Thyroid gland (tissue), 4 donors: ENCODE measurements around the gene TCF7L2. TPM values are rescaled to one million over a fixed set of nuclear protein-coding genes. Genes with fewer than 3 reads are reported as not detected.
A peak's percentile ranks its signal among the peaks of the same experiment; 100 is the strongest.

Experiments
- DNase-seq, 2 donors: peaks; one replicate each; pipeline ENCODE4 v3.0.0-alpha.2; 2019
- H3K27ac ChIP-seq, 3 donors: fragments of 200-600 bp; sonication (generic); 1 replicate in 2 of 3; 2 replicates in 1 of 3; pipeline ENCODE4 v1.5.1; 2016 to 2019; ENCODE audit warnings: mild to moderate bottlenecking in 1 of 3, moderate library complexity in 1 of 3
- H3K27me3 ChIP-seq: fragments of 200-600 bp; sonication (generic); one replicate; pipeline ENCODE4 v1.5.1; 2019
- H3K36me3 ChIP-seq, 2 donors: fragments of 200-600 bp; sonication (generic); one replicate each; pipeline ENCODE4 v1.5.1; 2016 to 2019
- H3K4me1 ChIP-seq, 2 donors: fragments of 200-600 bp; sonication (generic); one replicate each; pipeline ENCODE4 v1.5.1; 2017 to 2019
- H3K4me3 ChIP-seq, 3 donors: fragments of 200-600 bp; sonication (generic); replicated peaks in 1 of 3; 1 replicate in 2 of 3; 2 replicates in 1 of 3; pipeline ENCODE4 v1.5.1; 2016; ENCODE audit warnings: mild to moderate bottlenecking in 1 of 3
- H3K9me3 ChIP-seq: fragments of 200-600 bp; sonication (generic); one replicate; pipeline ENCODE4 v1.5.1; 2017
- POLR2A ChIP-seq, 2 donors: fragments of 450-650 bp; IDR thresholded peaks; one replicate each; pipeline ENCODE4 v1.6.1; 2017; ENCODE audit warnings: antibody characterized with exemption in 2 of 2, mild to moderate bottlenecking in 2 of 2, moderate library complexity in 1 of 2
- WGBS, 2 donors: methylation state at CpG; one replicate each; pipeline ENCODE4 v1.1.5; 2017; 5-methylcytosine and 5-hydroxymethylcytosine counted together
- intact Hi-C: fragments of 100-400 bp; cut with DNase I; formaldehyde crosslinking; loops from one replicate; pipeline ENCODE4 v1.15.1; 2023
- total RNA-seq, 4 donors: library from RNA; depleted of rRNA; stranded (reverse); fragments of >200 nt; gene quantifications; one replicate each; pipeline ENCODE4 v1.2.3, GENCODE V29; 2016
- TF ChIP-seq, protein P1 (sequence below), 6 experiments: fragments of 200-600 bp in 3 of 6; fragments of 450-650 bp in 3 of 6; sonication (generic) in 3 of 6; IDR thresholded peaks; one replicate each; pipeline ENCODE4 v1.5.1; 2016 to 2019; ENCODE audit warnings: antibody characterized with exemption in 6 of 6, mild to moderate bottlenecking in 2 of 6, inconsistent platforms in 1 of 6, moderate library complexity in 1 of 6

Gene TCF7L2
- total RNA-seq, 4 donors from 2014 or later: 16.2 to 67.1 (median 25.3) TPM

DNA sequence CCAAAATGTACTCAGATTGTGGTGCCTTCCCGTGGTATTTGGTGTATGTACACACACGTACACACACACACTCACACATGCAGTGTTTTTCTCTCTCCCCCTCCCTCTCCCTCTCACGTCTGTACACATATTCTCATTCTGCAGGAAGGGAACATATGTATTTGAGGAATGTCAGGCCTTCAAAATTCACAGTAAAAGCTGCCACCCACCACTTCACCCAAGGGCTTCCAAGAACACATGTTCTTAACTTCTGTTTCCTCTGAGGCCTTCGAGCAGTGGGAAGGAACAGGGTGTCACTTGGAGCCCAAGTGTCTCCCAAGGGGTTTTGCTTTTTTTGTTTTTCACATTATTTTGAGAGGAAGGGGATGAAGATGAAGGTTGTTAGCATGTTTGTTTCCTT is 198.9 kb downstream of the TCF7L2 start:
- WGBS, 2 donors: 78 to 86% methylated on average over 4 of the region's 4 CpGs
- intact Hi-C loops: no loop called here
- H3K36me3 ChIP-seq: peaks cover 13 to 45% of the 10 kb centered on the region in 2 donors

DNA sequence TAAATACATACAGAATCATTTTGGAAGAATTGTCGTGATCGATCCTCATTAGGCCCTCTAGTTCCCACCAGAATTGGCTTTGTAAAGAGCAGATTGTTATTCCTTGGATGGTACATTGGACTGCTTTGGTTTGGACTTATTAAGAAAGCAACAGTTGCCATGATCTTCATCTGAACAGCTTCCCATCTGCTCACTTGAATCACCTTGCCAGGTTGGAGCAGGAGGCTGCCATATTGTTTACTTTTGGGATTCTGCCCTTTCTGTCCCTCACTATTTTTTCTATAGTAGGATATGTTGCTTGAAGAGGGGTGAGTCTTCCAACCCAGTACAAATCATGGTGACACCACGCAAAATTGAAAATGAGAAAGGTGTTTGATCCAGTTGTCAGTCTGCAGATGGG is 199.6 kb downstream of the TCF7L2 start:
- no peaks in the 10 kb centered on the region for H3K4me1 ChIP-seq
- H3K27ac ChIP-seq: no peak overlapping the region
- no peak for TF ChIP-seq POLR2A (IDR thresholded peaks at IDR 0.05)
- TF ChIP-seq, protein P1, sequence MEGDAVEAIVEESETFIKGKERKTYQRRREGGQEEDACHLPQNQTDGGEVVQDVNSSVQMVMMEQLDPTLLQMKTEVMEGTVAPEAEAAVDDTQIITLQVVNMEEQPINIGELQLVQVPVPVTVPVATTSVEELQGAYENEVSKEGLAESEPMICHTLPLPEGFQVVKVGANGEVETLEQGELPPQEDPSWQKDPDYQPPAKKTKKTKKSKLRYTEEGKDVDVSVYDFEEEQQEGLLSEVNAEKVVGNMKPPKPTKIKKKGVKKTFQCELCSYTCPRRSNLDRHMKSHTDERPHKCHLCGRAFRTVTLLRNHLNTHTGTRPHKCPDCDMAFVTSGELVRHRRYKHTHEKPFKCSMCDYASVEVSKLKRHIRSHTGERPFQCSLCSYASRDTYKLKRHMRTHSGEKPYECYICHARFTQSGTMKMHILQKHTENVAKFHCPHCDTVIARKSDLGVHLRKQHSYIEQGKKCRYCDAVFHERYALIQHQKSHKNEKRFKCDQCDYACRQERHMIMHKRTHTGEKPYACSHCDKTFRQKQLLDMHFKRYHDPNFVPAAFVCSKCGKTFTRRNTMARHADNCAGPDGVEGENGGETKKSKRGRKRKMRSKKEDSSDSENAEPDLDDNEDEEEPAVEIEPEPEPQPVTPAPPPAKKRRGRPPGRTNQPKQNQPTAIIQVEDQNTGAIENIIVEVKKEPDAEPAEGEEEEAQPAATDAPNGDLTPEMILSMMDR (IDR thresholded peaks at IDR 0.05): no peak
- 96 to 99% methylated on average over 3 of the region's 3 CpGs for WGBS, 2 donors
- H3K27me3 ChIP-seq: no peaks in the 10 kb centered on the region
- peaks cover 13 to 39% of the 10 kb centered on the region in 2 donors for H3K36me3 ChIP-seq
- no peak for DNase-seq
- H3K4me3 ChIP-seq: no peak overlapping the region
- intact Hi-C loops: no loop called here
- no peaks in the 10 kb centered on the region for H3K9me3 ChIP-seq

More for the DNA sequence above, 198.9 kb downstream of the TCF7L2 start:
- no peak overlapping the region for H3K4me3 ChIP-seq
- no peak for DNase-seq
- no peak overlapping the region for H3K27ac ChIP-seq
- no peak for TF ChIP-seq POLR2A (IDR thresholded peaks at IDR 0.05)
- TF ChIP-seq, protein P1 (IDR thresholded peaks at IDR 0.05): no peak
- H3K4me1 ChIP-seq: no peaks in the 10 kb centered on the region
- no peaks in the 10 kb centered on the region for H3K27me3 ChIP-seq
- H3K9me3 ChIP-seq: no peaks in the 10 kb centered on the region

DNA sequence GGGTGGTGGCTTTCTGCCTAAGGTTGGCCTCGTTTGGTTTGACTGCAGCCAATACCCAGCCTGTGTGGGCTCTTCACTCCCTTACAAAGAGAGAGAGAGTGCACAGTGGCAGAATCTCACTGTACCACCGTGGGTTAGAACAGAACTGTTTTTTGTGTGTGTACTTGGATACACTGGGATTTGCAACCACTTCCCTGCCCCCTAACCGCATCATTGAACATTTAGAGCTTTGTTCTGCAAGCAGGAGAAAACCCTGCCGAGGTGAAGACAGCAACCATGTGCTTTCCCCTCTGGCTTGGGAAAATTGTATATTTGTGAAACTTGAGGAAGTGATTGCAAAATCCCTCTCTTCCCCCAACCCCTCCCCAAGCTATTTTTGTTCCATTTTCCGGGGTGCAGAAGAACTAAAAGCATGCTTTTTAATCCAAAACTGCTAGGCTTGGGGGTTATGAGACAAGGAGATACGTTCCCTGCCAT is 201.2 kb downstream of the TCF7L2 start:
- intact Hi-C loops: no loop called here
- 61 to 62% methylated on average over 6 of the region's 6 CpGs for WGBS, 2 donors
- no peaks in the 10 kb centered on the region for H3K9me3 ChIP-seq
- no peak overlapping the region for H3K27ac ChIP-seq
- DNase-seq: no peak
- H3K4me1 ChIP-seq: no peaks in the 10 kb centered on the region
- H3K4me3 ChIP-seq: no peak overlapping the region
- peaks cover 19 to 44% of the 10 kb centered on the region in 2 donors for H3K36me3 ChIP-seq
- TF ChIP-seq, protein P1 (IDR thresholded peaks at IDR 0.05): no peak
- TF ChIP-seq POLR2A (IDR thresholded peaks at IDR 0.05): no peak
- H3K27me3 ChIP-seq: no peaks in the 10 kb centered on the region

DNA sequence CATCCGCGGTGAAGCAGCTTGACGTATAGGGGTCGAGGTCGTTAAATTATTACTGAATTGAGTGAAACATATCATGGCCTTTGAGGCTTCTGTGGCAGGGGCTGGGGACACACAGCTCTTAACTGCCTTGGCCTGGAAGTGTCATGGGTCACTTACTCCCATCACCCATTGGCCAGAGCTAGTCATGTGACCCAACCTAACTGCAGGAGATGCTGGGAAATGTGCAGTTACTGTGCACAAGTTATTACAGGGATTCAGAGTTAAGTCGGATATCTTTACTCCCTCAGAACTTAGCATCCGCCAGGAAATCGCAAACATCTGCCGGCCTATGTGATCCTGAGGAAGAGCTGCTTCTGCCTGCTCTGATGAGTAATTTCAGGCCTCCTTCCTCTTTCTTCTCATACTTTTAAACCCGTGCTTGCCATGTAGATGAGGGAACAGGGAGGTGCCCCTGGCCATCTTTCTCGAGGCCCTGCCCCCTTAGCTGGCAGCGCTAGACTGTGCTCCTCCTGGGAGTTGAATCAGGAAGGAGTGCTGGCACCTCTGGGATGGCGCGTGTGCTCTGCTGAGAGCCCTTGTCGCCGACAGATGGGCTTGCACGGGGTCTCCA is 203.6 kb downstream of the TCF7L2 start:
- TF ChIP-seq, protein P1 (IDR thresholded peaks at IDR 0.05): no peak
- TF ChIP-seq POLR2A (IDR thresholded peaks at IDR 0.05): no peak
- no peak overlapping the region for H3K27ac ChIP-seq
- H3K9me3 ChIP-seq: no peaks in the 10 kb centered on the region
- peaks cover 12 to 38% of the 10 kb centered on the region in 2 donors for H3K36me3 ChIP-seq
- peaks cover 0 to 6% of the 10 kb centered on the region in 2 donors for H3K4me1 ChIP-seq
- H3K27me3 ChIP-seq: no peaks in the 10 kb centered on the region
- no peak overlapping the region for H3K4me3 ChIP-seq
- DNase-seq: no peak
- intact Hi-C loops: no loop called here
- WGBS, 2 donors: 92 to 93% methylated on average over 17 of the region's 17 CpGs

DNA sequence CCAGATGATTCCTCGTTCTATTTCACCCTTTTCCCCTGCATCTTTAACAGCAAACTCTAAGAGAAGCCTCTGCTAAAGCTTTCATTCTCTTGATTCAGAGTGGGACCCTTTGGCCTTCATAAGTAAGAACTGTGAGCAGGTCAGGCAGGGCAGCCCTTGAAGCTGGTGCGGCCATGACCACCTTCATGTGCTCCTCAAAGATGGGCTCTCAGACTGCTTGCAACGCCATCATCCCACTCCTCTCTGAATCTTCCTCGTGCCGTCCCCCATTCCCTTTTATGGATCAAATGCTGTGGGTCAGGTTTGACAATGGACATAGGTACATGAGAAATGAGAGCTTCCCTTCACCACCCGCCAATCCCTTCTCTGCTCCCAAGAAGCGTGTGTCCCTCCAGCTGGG is 207.4 kb downstream of the TCF7L2 start:
- 97% methylated on average over 7 of the region's 7 CpGs for WGBS, 2 donors
- H3K36me3 ChIP-seq: peaks cover 21 to 31% of the 10 kb centered on the region in 2 donors
- no peaks in the 10 kb centered on the region for H3K9me3 ChIP-seq
- intact Hi-C loops: no loop called here
- no peaks in the 10 kb centered on the region for H3K27me3 ChIP-seq
- no peak for DNase-seq
- TF ChIP-seq, protein P1 (IDR thresholded peaks at IDR 0.05): no peak
- peaks cover 0 to 6% of the 10 kb centered on the region in 2 donors for H3K4me1 ChIP-seq
- peak overlapping the region in 1 of 3 donors; percentile 8 for H3K27ac ChIP-seq
- H3K4me3 ChIP-seq: no peak overlapping the region
